Endothelial cell of coronary artery (primary cell): ENCODE data around the gene MRS2. TPM values are rescaled to one million over a fixed set of nuclear protein-coding genes. Genes with fewer than 3 reads are reported as not detected.

Source experiments
- total RNA-seq: library from RNA; depleted of rRNA; stranded (reverse); fragments of >200 nt; gene quantifications from 2 replicates; pipeline ENCODE4 v1.2.3, GENCODE V29; 2014

MRS2 gene, protein sequence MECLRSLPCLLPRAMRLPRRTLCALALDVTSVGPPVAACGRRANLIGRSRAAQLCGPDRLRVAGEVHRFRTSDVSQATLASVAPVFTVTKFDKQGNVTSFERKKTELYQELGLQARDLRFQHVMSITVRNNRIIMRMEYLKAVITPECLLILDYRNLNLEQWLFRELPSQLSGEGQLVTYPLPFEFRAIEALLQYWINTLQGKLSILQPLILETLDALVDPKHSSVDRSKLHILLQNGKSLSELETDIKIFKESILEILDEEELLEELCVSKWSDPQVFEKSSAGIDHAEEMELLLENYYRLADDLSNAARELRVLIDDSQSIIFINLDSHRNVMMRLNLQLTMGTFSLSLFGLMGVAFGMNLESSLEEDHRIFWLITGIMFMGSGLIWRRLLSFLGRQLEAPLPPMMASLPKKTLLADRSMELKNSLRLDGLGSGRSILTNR
- total RNA-seq, result 13.5 and 15.5 TPM in 2 replicates

DNA sequence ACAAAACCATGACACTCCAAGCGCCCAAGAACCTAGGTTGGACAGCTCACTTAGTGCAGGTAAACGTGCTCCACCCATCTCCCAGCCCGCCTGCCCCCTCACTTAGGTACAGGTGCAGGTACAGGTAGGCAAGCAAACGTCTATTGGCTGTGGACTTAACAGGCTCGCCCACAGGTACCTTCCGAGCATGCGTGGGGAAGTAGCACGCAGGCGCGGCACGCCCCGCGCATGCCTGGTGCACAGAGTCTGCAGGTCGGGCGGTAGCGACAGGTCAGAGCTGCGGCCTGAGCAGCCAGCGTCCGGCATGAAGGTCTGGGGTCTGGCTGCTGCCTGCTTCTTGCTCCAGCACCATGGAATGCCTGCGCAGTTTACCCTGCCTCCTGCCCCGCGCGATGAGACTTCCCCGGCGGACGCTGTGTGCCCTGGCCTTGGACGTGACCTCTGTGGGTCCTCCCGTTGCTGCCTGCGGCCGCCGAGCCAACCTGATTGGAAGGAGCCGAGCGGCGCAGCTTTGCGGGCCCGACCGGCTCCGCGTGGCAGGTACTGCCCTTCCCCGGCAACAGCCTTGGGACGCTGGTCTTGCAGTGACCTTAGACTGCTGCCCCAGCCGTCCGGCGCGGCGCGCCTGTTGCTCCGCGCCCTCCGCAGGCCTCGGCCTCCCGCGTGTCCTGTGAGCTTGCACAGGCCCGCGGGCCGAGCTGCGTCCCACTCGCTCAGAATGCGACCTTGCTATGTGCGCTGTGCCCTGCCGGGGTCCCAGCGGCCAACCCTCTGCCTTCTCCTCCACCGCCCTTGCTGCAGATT is at the start of gene MRS2:
Gene MRS2 (plus strand): TSS at position 240 of the 804 bp plus-strand sequence. CDS start 111 bp downstream, at position 351.

GRCh38 chr6:24357336-24358218 is 45.2 kb upstream of the MRS2 start, which contains the start of gene DCDC2:
Gene DCDC2, minus strand, starts transcription at chr6:24358059. Its CDS starts 309 bp downstream, at chr6:24357750.

Other genes with a start within 250 kb of the MRS2 start
- gene DCDC2, start 44.9 kb upstream of the MRS2 start, total RNA-seq, result not detected in 2 replicates
- 0.18 and 0.19 TPM in 2 replicates for gene GPLD1, start 86.6 kb downstream of the MRS2 start, total RNA-seq
- gene ALDH5A1, start 92.0 kb downstream of the MRS2 start, total RNA-seq, result 0.27 and 0.56 TPM in 2 replicates
- gene KIAA0319, start 243.3 kb downstream of the MRS2 start, total RNA-seq, result under 0.01 TPM in 1 of 2 replicates, not detected in the other